ENCODE results near the gene ASTN2. TPM values are rescaled to one million over a fixed set of nuclear protein-coding genes. Genes with fewer than 3 reads are reported as not detected.

The ASTN2 gene
- total and polyA plus RNA-seq, 2 experiments from 2014 or later = 7.0 to 24.6 TPM

DNA sequence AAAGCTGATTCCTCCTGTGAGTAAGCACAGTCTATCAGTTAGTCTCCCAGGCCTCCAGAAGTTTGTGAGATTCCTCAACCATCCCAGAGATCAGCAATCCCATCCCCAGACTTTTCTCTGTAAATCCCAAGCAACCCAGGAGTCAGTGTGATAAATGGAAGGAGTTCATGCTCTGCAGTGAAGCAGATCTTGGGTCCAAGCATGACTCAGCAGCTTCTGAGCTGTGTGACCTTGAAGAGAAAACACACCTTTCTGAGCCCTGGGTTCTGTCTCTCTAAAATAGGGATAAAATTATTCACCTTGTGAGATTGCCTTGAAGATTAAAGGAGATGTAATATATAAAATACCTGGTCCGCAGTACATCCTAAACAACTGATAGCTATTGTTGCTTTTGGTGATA, 318.7 kb downstream of the ASTN2 start:
- 0 out of 2 replicates have a peak overlapping the region, but pooled peaks have one; percentile 59 for H3K27ac Mint-ChIP-seq
- H3K27me3 Mint-ChIP-seq (ENCODE audit: insufficient read depth, low read depth, poor library complexity) = peaks cover 5% of the 10 kb centered on the region
- no peak for ATAC-seq

More for the DNA sequence above, 318.7 kb downstream of the ASTN2 start:
- Histone ChIP-seq H3K4me2 (no peak overlapping the region), H3K36me3 (ENCODE audit: insufficient read depth) (no peaks in the 10 kb centered on the region), H3K27me3 (ENCODE audit: insufficient read depth) (no peaks in the 10 kb centered on the region), H3F3A (replicated peaks; ENCODE audit: low read depth) (no peaks in the 10 kb centered on the region), H2AFZ (no peak overlapping the region), H3K4me1 (ENCODE audit: insufficient read depth) (peaks cover 18% of the 10 kb centered on the region), H3K9me2 (ENCODE audit: insufficient read depth) (no peaks in the 10 kb centered on the region), H3K4me3 (no peak overlapping the region), H3K79me2 (replicated peaks; ENCODE audit: insufficient read depth) (no peaks in the 10 kb centered on the region), H3K27ac (ENCODE audit: low read depth) (no peak overlapping the region), H4K20me1 (replicated peaks; ENCODE audit: insufficient read depth) (no peaks in the 10 kb centered on the region)
- Mint-ChIP-seq H3K9me3 (no peaks in the 10 kb centered on the region), H3K4me1 (peaks cover 36% of the 10 kb centered on the region), H3K36me3 (ENCODE audit: low read depth) (no peaks in the 10 kb centered on the region), H3K4me3 (no peak overlapping the region)
- DNase-seq (ENCODE audit: low spot score) = no peak
- TF ChIP-seq, protein P1, sequence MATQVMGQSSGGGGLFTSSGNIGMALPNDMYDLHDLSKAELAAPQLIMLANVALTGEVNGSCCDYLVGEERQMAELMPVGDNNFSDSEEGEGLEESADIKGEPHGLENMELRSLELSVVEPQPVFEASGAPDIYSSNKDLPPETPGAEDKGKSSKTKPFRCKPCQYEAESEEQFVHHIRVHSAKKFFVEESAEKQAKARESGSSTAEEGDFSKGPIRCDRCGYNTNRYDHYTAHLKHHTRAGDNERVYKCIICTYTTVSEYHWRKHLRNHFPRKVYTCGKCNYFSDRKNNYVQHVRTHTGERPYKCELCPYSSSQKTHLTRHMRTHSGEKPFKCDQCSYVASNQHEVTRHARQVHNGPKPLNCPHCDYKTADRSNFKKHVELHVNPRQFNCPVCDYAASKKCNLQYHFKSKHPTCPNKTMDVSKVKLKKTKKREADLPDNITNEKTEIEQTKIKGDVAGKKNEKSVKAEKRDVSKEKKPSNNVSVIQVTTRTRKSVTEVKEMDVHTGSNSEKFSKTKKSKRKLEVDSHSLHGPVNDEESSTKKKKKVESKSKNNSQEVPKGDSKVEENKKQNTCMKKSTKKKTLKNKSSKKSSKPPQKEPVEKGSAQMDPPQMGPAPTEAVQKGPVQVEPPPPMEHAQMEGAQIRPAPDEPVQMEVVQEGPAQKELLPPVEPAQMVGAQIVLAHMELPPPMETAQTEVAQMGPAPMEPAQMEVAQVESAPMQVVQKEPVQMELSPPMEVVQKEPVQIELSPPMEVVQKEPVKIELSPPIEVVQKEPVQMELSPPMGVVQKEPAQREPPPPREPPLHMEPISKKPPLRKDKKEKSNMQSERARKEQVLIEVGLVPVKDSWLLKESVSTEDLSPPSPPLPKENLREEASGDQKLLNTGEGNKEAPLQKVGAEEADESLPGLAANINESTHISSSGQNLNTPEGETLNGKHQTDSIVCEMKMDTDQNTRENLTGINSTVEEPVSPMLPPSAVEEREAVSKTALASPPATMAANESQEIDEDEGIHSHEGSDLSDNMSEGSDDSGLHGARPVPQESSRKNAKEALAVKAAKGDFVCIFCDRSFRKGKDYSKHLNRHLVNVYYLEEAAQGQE (IDR thresholded peaks at IDR 0.05; ENCODE audit: unreplicated experiment) = no peak
- TF ChIP-seq EZH2 (IDR thresholded peaks at IDR 0.05; ENCODE audit: low read depth, unreplicated experiment) (no peak), EZH2phosphoT487 (IDR thresholded peaks at IDR 0.05; ENCODE audit: unreplicated experiment) (no peak), CREB1 (CRISPR knock-in tag; IDR thresholded peaks at IDR 0.05; ENCODE audit: low read depth) (no peak), STAT1 (IDR thresholded peaks at IDR 0.05; ENCODE audit: unreplicated experiment) (no peak), ZNF331 (CRISPR knock-in tag; IDR thresholded peaks at IDR 0.05; ENCODE audit: low read depth) (no peak), ZNF114 (CRISPR knock-in tag; IDR thresholded peaks at IDR 0.05) (no peak), POLR2AphosphoS5 (IDR thresholded peaks at IDR 0.05; ENCODE audit: low read depth) (no peak), JUNB (IDR thresholded peaks at IDR 0.05; ENCODE audit: unreplicated experiment) (no peak), NANOG (IDR thresholded peaks at IDR 0.05; ENCODE audit: borderline replicate concordance) (no peak)
- TF ChIP-seq, protein P2, sequence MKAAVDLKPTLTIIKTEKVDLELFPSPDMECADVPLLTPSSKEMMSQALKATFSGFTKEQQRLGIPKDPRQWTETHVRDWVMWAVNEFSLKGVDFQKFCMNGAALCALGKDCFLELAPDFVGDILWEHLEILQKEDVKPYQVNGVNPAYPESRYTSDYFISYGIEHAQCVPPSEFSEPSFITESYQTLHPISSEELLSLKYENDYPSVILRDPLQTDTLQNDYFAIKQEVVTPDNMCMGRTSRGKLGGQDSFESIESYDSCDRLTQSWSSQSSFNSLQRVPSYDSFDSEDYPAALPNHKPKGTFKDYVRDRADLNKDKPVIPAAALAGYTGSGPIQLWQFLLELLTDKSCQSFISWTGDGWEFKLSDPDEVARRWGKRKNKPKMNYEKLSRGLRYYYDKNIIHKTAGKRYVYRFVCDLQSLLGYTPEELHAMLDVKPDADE (IDR thresholded peaks at IDR 0.05) = no peak
- TF ChIP-seq, protein P3, sequence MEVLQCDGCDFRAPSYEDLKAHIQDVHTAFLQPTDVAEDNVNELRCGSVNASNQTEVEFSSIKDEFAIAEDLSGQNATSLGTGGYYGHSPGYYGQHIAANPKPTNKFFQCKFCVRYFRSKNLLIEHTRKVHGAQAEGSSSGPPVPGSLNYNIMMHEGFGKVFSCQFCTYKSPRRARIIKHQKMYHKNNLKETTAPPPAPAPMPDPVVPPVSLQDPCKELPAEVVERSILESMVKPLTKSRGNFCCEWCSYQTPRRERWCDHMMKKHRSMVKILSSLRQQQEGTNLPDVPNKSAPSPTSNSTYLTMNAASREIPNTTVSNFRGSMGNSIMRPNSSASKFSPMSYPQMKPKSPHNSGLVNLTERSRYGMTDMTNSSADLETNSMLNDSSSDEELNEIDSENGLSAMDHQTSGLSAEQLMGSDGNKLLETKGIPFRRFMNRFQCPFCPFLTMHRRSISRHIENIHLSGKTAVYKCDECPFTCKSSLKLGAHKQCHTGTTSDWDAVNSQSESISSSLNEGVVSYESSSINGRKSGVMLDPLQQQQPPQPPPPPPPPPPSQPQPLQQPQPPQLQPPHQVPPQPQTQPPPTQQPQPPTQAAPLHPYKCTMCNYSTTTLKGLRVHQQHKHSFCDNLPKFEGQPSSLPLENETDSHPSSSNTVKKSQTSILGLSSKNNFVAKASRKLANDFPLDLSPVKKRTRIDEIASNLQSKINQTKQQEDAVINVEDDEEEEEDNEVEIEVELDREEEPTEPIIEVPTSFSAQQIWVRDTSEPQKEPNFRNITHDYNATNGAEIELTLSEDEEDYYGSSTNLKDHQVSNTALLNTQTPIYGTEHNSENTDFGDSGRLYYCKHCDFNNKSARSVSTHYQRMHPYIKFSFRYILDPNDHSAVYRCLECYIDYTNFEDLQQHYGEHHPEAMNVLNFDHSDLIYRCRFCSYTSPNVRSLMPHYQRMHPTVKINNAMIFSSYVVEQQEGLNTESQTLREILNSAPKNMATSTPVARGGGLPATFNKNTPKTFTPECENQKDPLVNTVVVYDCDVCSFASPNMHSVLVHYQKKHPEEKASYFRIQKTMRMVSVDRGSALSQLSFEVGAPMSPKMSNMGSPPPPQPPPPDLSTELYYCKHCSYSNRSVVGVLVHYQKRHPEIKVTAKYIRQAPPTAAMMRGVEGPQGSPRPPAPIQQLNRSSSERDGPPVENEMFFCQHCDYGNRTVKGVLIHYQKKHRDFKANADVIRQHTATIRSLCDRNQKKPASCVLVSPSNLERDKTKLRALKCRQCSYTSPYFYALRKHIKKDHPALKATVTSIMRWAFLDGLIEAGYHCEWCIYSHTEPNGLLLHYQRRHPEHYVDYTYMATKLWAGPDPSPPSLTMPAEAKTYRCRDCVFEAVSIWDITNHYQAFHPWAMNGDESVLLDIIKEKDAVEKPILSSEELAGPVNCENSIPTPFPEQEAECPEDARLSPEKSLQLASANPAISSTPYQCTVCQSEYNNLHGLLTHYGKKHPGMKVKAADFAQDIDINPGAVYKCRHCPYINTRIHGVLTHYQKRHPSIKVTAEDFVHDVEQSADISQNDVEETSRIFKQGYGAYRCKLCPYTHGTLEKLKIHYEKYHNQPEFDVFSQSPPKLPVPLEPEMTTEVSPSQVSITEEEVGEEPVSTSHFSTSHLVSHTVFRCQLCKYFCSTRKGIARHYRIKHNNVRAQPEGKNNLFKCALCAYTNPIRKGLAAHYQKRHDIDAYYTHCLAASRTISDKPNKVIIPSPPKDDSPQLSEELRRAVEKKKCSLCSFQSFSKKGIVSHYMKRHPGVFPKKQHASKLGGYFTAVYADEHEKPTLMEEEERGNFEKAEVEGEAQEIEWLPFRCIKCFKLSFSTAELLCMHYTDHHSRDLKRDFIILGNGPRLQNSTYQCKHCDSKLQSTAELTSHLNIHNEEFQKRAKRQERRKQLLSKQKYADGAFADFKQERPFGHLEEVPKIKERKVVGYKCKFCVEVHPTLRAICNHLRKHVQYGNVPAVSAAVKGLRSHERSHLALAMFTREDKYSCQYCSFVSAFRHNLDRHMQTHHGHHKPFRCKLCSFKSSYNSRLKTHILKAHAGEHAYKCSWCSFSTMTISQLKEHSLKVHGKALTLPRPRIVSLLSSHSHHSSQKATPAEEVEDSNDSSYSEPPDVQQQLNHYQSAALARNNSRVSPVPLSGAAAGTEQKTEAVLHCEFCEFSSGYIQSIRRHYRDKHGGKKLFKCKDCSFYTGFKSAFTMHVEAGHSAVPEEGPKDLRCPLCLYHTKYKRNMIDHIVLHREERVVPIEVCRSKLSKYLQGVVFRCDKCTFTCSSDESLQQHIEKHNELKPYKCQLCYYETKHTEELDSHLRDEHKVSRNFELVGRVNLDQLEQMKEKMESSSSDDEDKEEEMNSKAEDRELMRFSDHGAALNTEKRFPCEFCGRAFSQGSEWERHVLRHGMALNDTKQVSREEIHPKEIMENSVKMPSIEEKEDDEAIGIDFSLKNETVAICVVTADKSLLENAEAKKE (CRISPR knock-in tag; IDR thresholded peaks at IDR 0.05) = no peak
- TF ChIP-seq, protein P4, sequence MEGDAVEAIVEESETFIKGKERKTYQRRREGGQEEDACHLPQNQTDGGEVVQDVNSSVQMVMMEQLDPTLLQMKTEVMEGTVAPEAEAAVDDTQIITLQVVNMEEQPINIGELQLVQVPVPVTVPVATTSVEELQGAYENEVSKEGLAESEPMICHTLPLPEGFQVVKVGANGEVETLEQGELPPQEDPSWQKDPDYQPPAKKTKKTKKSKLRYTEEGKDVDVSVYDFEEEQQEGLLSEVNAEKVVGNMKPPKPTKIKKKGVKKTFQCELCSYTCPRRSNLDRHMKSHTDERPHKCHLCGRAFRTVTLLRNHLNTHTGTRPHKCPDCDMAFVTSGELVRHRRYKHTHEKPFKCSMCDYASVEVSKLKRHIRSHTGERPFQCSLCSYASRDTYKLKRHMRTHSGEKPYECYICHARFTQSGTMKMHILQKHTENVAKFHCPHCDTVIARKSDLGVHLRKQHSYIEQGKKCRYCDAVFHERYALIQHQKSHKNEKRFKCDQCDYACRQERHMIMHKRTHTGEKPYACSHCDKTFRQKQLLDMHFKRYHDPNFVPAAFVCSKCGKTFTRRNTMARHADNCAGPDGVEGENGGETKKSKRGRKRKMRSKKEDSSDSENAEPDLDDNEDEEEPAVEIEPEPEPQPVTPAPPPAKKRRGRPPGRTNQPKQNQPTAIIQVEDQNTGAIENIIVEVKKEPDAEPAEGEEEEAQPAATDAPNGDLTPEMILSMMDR (conservative IDR thresholded peaks at IDR 0.05; ENCODE audit: low read depth in 2 of 2) = no peak

Measured in GM23338 (cell line).